ENCODE data around the gene MED8. TPM values are rescaled to one million over a fixed set of nuclear protein-coding genes. Genes with fewer than 3 reads are reported as not detected.
A peak's percentile ranks its signal among the peaks of the same experiment; 100 is the strongest.

Gene MED8, protein sequence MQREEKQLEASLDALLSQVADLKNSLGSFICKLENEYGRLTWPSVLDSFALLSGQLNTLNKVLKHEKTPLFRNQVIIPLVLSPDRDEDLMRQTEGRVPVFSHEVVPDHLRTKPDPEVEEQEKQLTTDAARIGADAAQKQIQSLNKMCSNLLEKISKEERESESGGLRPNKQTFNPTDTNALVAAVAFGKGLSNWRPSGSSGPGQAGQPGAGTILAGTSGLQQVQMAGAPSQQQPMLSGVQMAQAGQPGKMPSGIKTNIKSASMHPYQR
- total RNA-seq, result 10 to 100 TPM; 18.8 to 21.3 TPM

- H3K27me3 ChIP-seq, result no peaks in the 10 kb centered on the region
- H3K27ac ChIP-seq, result peak within 1 kb of the TSS; percentile 84 to 85
- peaks cover 0 to 27% of the 10 kb centered on the region in 2 donors for H3K4me1 ChIP-seq
- peaks cover 30% of the 10 kb centered on the region for H3K36me3 ChIP-seq
- TF ChIP-seq, protein P1, sequence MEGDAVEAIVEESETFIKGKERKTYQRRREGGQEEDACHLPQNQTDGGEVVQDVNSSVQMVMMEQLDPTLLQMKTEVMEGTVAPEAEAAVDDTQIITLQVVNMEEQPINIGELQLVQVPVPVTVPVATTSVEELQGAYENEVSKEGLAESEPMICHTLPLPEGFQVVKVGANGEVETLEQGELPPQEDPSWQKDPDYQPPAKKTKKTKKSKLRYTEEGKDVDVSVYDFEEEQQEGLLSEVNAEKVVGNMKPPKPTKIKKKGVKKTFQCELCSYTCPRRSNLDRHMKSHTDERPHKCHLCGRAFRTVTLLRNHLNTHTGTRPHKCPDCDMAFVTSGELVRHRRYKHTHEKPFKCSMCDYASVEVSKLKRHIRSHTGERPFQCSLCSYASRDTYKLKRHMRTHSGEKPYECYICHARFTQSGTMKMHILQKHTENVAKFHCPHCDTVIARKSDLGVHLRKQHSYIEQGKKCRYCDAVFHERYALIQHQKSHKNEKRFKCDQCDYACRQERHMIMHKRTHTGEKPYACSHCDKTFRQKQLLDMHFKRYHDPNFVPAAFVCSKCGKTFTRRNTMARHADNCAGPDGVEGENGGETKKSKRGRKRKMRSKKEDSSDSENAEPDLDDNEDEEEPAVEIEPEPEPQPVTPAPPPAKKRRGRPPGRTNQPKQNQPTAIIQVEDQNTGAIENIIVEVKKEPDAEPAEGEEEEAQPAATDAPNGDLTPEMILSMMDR (IDR thresholded peaks at IDR 0.05), result no peak
- peak; percentile 98 for DNase-seq (ENCODE audit: low spot score)
- H3K9me3 ChIP-seq, result no peaks in the 10 kb centered on the region
- peak within 1 kb of the TSS; percentile 62 to 91 for H3K4me3 ChIP-seq
Observed at GRCh38 chr1:43389326-43390313, at the start of gene MED8, which contains the start of gene SZT2. MED8 (minus strand) TSS chr1:43389800; CDS start chr1:43389764, 36 bp downstream. SZT2 (plus strand) TSS chr1:43389899; CDS start chr1:43389969, 70 bp downstream.

DNA sequence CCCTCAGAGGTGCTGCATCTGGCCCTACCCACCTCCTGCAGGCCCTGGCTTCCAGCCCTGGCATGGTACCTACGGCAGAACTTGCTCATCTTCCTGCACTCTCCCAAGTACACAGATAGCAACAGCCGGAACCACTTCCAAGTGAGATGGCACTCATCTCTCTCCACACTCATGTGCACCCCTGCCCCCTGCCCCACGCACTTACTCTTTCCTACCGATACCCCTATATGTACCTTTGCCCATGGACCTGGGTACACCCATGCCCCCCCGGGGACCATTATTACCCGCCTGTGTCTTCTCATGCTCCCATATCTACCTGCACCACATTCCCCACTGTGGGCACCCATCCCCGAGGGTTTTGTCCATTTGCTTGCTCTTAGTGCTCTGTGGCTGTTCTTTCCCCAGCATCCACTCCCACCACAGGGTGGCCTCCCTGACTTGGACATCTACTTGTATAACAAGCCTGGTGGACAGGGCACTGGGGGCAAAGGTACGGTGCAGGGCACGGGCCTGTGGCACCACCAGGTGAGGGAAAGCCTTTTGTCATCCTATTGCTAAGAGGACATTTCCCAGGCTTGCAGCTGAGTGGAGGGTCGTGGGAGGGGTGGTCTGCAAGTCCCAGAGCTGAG, 49.5 kb upstream of the MED8 start:
- H3K9me3 ChIP-seq, result no peaks in the 10 kb centered on the region
- H3K27ac ChIP-seq, result no peak overlapping the region

GRCh38 chr1:43438576-43438952, 49.0 kb upstream of the MED8 start:
- H3K36me3 ChIP-seq, result peaks cover 69% of the 10 kb centered on the region
- H3K27ac ChIP-seq, result no peak overlapping the region
- H3K27me3 ChIP-seq, result no peaks in the 10 kb centered on the region
- TF ChIP-seq, protein P1 (IDR thresholded peaks at IDR 0.05), result no peak
- H3K4me3 ChIP-seq, result no peak overlapping the region
- no peak for DNase-seq (ENCODE audit: low spot score)
- peaks cover 0 to 13% of the 10 kb centered on the region in 2 donors for H3K4me1 ChIP-seq
- no peaks in the 10 kb centered on the region for H3K9me3 ChIP-seq

More for the DNA sequence above, 49.5 kb upstream of the MED8 start:
- no peak for DNase-seq (ENCODE audit: low spot score)
- TF ChIP-seq, protein P1 (IDR thresholded peaks at IDR 0.05), result no peak
- H3K36me3 ChIP-seq, result peaks cover 69% of the 10 kb centered on the region
- H3K4me3 ChIP-seq, result no peak overlapping the region
- no peaks in the 10 kb centered on the region for H3K27me3 ChIP-seq
- H3K4me1 ChIP-seq, result peaks cover 0 to 13% of the 10 kb centered on the region in 2 donors

DNA sequence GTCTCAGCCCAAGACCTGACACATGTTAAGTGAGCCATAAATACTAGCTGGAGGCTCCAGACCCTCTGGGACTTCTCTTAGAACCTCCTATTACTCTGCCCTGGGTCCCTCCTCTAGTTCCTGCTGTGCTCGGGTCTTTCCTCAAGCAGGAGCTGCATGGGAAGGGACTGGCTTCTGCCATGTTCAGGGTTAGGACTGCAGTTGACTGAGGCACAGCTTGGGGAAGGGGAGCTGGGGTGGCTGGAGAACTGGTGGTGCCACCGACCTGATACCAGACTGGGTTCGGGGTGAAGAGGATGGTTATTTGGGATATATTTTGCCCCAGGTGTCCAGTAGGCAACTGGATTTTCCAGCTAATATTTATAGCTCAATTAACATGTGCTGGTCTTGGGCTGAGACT, 48.4 kb upstream of the MED8 start:
- H3K9me3 ChIP-seq, result no peaks in the 10 kb centered on the region

More for the DNA sequence above, 48.4 kb upstream of the MED8 start:
- Histone ChIP-seq H3K4me1 (peaks cover 0 to 13% of the 10 kb centered on the region in 2 donors), H3K4me3 (no peak overlapping the region), H3K36me3 (peaks cover 69% of the 10 kb centered on the region), H3K27ac (no peak overlapping the region), H3K27me3 (no peaks in the 10 kb centered on the region)
- no peak for DNase-seq (ENCODE audit: low spot score)
- TF ChIP-seq, protein P1 (IDR thresholded peaks at IDR 0.05), result no peak

Measured in right atrium auricular region (tissue), 2 donors.